DOHH2 (cell line): ENCODE data around the gene IFNGR2.

Experiments
- CTCF ChIP-seq: fragments of 200-600 bp; sonication (generic); IDR thresholded peaks from one replicate; pipeline ENCODE4 v1.5.1; 2014; ENCODE audit warnings: antibody characterized with exemption, mild to moderate bottlenecking, low read depth, low read length; ENCODE audit not compliant: poor library complexity, severe bottlenecking
- EZH2phosphoT487 ChIP-seq: fragments of 200-600 bp; sonication (generic); IDR thresholded peaks from 2 replicates; pipeline ENCODE4 v1.6.1; 2017; ENCODE audit warnings: borderline replicate concordance, mild to moderate bottlenecking, antibody characterized with exemption, low read length, moderate library complexity, mixed read lengths

- TF ChIP-seq CTCF (no peak), EZH2phosphoT487 (no peak)
These were observed 58.5 kb downstream of the IFNGR2 start for GRCh38 chr21:33461538-33462250.
